Stomach (tissue), 9 donors: ENCODE measurements around the gene GOLGA3. TPM values are rescaled to one million over a fixed set of nuclear protein-coding genes. Genes with fewer than 3 reads are reported as not detected.

Source experiments
- DNase-seq, 2 donors: peaks; one replicate each; pipeline versions ENCODE4 v3.0.0 to v3.0.0-alpha.2; 2013 to 2019
- H3K27ac ChIP-seq, 5 donors: fragments of 200-600 bp in 4 of 5; sonication (generic) in 4 of 5; one replicate each; pipeline ENCODE4 v1.5.1; 2013 to 2019; ENCODE audit warnings: mild to moderate bottlenecking in 1 of 5, moderate library complexity in 1 of 5
- H3K27me3 ChIP-seq, 3 donors: fragments of 200-600 bp; sonication (generic); one replicate each; pipeline ENCODE4 v1.5.1; 2017 to 2019; ENCODE audit warnings: mixed run types in 1 of 3
- H3K36me3 ChIP-seq, 4 donors: fragments of 200-600 bp; sonication (generic); 1 replicate in 3 of 4; 2 replicates in 1 of 4; pipeline ENCODE4 v1.5.1; 2016 to 2019
- H3K4me1 ChIP-seq, 4 donors: fragments of 200-600 bp; sonication (generic); one replicate each; pipeline ENCODE4 v1.5.1; 2016 to 2019
- H3K4me3 ChIP-seq, 4 donors: fragments of 200-600 bp; sonication (generic) in 3 of 4; one replicate each; pipeline ENCODE4 v1.5.1; 2016 to 2019; ENCODE audit warnings: mild to moderate bottlenecking in 1 of 4
- H3K9me3 ChIP-seq, 4 donors: fragments of 200-600 bp; sonication (generic); one replicate each; pipeline ENCODE4 v1.5.1; 2016 to 2019
- CTCF ChIP-seq, 7 experiments: fragments of 450-650 bp in 4 of 7; fragments of 200-600 bp in 3 of 7; sonication (generic) in 3 of 7; IDR thresholded peaks; one replicate each; pipeline ENCODE4 v1.5.1; 2016 to 2019; ENCODE audit warnings: antibody characterized with exemption in 7 of 7, control low read depth in 2 of 7, mild to moderate bottlenecking in 1 of 7
- EP300 ChIP-seq: sonication (generic); formaldehyde crosslinking; IDR thresholded peaks from one replicate; pipeline ENCODE4 v1.6.1; 2017; ENCODE audit warnings: antibody characterized with exemption
- POLR2A ChIP-seq, 4 donors: fragments of 450-650 bp; IDR thresholded peaks; one replicate each; pipeline ENCODE4 v1.6.1; 2016; ENCODE audit warnings: antibody characterized with exemption in 4 of 4, control low read depth in 2 of 4, mild to moderate bottlenecking in 1 of 4, moderate library complexity in 1 of 4
- POLR2AphosphoS5 ChIP-seq, 3 donors: sonication (generic); formaldehyde crosslinking; IDR thresholded peaks; one replicate each; pipeline ENCODE4 v1.6.1; 2016; ENCODE audit warnings: antibody characterized with exemption in 3 of 3
- WGBS, 5 donors: extraction: QIAGEN DNeasy Blood & Tissue Kit in 3 of 5; methylation state at CpG; one replicate each; pipeline versions ENCODE4 v1.1.5 to v1.1.7; 2013 to 2018; 5-methylcytosine and 5-hydroxymethylcytosine counted together
- intact Hi-C: fragments of 100-400 bp; cut with DNase I; formaldehyde crosslinking; loops from one replicate; pipeline ENCODE4 v1.15.1; 2023; ENCODE audit warnings: low total_unique reads
- polyA plus RNA-seq, 3 donors: library from polyadenylated mRNA; stranded (reverse); fragments of 200-250 nt; gene quantifications; one replicate each; pipeline ENCODE4 v1.2.3, GENCODE V29; 2013
- total RNA-seq, 5 donors: library from RNA; depleted of rRNA; stranded (reverse); fragments of >200 nt; gene quantifications; one replicate each; pipeline versions ENCODE4 v1.1.0 to v1.2.3, GENCODE V29; 2014 to 2016
- donor health status: healthy with polysubstance abuse.
- donor health status: Bipolar disorder and iron deficiency.
- donor health status: healthy.

The GOLGA3 gene
- total and polyA plus RNA-seq, 8 donors: 8.8 to 204 (median 55.3) TPM

DNA sequence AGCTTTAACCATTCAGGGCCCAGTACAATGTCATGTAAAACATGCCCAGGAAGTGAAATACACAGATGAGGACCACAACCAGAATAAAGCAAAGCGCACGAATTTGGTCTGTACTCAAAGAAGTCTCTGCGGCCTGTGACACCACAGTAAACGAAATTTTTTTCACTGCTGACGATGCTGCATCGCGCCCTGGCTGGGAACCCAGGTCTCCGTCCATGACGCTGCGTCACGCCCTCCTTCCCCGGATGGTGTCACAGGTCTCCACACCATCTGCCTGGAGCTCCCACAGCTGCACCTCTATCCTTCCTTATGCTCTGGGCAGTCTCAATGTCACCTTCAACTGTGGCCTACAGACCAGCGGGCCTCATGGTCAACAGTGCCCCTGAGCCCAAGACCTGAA is 84.8 kb downstream of the GOLGA3 start:
- Histone ChIP-seq H3K4me1 (no peaks in the 10 kb centered on the region), H3K27ac (no peak overlapping the region), H3K4me3 (no peak overlapping the region), H3K27me3 (no peaks in the 10 kb centered on the region), H3K36me3 (peaks cover 89 to 100% (median 100%) of the 10 kb centered on the region in 4 donors), H3K9me3 (no peaks in the 10 kb centered on the region)
- intact Hi-C loops: no loop called here
- no peak for DNase-seq
- TF ChIP-seq POLR2A (IDR thresholded peaks at IDR 0.05) (no peak), CTCF (IDR thresholded peaks at IDR 0.05) (no peak), EP300 (no peak), POLR2AphosphoS5 (IDR thresholded peaks at IDR 0.05) (no peak)
- WGBS, 5 donors: 85 to 97% (median 88%) methylated on average over 13 of the region's 13 CpGs

DNA sequence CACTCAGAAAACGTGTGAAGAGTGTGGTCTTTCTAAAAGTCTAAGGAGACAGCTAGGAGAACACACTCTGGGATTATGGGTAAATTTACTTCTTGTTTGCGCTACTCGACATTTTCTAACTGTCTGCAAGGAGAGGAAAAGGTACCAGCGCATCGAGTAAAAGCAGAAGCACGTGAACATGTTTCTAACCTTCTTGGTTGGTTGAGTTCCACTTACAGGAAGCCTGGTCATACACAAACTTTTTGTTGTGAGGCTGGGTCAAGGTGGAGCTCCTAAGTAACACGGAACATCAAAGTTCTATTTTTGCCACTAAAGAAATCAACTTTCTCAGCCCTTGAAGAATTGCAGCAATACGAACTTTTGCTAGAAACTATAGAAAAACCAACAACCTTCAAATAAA is 87.0 kb downstream of the GOLGA3 start:
- Histone ChIP-seq H3K9me3 (no peaks in the 10 kb centered on the region), H3K4me1 (no peaks in the 10 kb centered on the region), H3K27me3 (no peaks in the 10 kb centered on the region), H3K27ac (no peak overlapping the region), H3K36me3 (peaks cover 82 to 100% (median 100%) of the 10 kb centered on the region in 4 donors), H3K4me3 (no peak overlapping the region)
- intact Hi-C loops: no loop called here
- no peak for DNase-seq
- WGBS, 5 donors: 89 to 93% (median 90%) methylated on average over 8 of the region's 8 CpGs
- no peak for TF ChIP-seq EP300
- TF ChIP-seq POLR2A (IDR thresholded peaks at IDR 0.05): no peak
- TF ChIP-seq POLR2AphosphoS5 (IDR thresholded peaks at IDR 0.05): no peak
- TF ChIP-seq CTCF (IDR thresholded peaks at IDR 0.05): no peak

GRCh38 chr12:132740652-132741051 is 88.0 kb downstream of the GOLGA3 start:
- DNase-seq: no peak
- no peaks in the 10 kb centered on the region for H3K4me1 ChIP-seq
- no peaks in the 10 kb centered on the region for H3K9me3 ChIP-seq
- H3K27me3 ChIP-seq: no peaks in the 10 kb centered on the region
- 82 to 94% (median 94%) methylated on average over 10 to 11 of the region's 11 CpGs for WGBS, 5 donors
- TF ChIP-seq POLR2A (IDR thresholded peaks at IDR 0.05) (no peak), POLR2AphosphoS5 (IDR thresholded peaks at IDR 0.05) (no peak), EP300 (no peak), CTCF (IDR thresholded peaks at IDR 0.05) (no peak)
- no peak overlapping the region for H3K27ac ChIP-seq
- intact Hi-C loops: no loop called here
- peaks cover 81 to 100% (median 100%) of the 10 kb centered on the region in 4 donors for H3K36me3 ChIP-seq
- no peak overlapping the region for H3K4me3 ChIP-seq

GRCh38 chr12:132740313-132740646 is 88.4 kb downstream of the GOLGA3 start:
- no peak overlapping the region for H3K27ac ChIP-seq
- TF ChIP-seq EP300: no peak
- no peak for TF ChIP-seq POLR2AphosphoS5 (IDR thresholded peaks at IDR 0.05)
- no peak for TF ChIP-seq POLR2A (IDR thresholded peaks at IDR 0.05)
- WGBS, 5 donors: 88 to 94% (median 90%) methylated on average over 6 of the region's 6 CpGs
- no peak for DNase-seq
- peaks cover 81 to 100% (median 100%) of the 10 kb centered on the region in 4 donors for H3K36me3 ChIP-seq
- H3K4me1 ChIP-seq: no peaks in the 10 kb centered on the region
- H3K4me3 ChIP-seq: no peak overlapping the region
- H3K9me3 ChIP-seq: no peaks in the 10 kb centered on the region
- intact Hi-C loops: no loop called here
- no peaks in the 10 kb centered on the region for H3K27me3 ChIP-seq

DNA sequence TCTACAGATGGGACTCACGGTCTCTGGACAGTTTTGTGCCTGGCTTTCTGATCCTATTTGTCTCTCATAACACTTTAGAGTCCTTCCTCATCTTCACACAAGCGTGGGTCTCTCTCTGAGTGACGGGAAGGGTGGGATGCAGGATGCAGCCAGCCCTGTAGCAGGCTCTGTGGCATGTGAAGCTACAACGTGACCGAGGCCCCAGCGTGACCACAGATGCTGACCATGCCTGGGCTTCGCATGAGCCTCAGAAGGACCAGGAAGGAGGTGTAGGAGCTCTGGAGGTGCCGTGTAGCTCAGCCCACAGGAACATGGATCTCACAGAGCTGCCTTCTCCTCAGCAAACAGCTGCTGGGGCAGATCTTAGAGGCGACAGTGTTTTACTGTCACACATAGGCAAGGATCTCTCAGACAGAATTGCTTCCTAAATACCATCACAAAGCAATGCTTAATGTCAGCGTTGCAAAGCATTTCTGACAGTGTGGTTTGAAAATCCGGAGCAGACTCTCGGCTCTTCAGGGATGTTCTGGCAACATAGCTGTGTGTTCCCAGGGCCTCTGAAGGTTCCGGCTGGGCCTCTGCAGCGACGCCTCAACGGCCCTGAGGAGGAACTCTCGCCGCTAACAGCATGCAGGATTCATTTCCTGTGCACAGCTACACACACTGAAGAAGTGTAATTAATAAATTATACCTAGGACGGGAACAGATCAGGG is 88.9 kb downstream of the GOLGA3 start:
- 92 to 94% (median 93%) methylated on average over 18 to 19 of the region's 19 CpGs for WGBS, 5 donors
- intact Hi-C loops: no loop called here
- Histone ChIP-seq H3K27ac (no peak overlapping the region), H3K4me1 (no peaks in the 10 kb centered on the region), H3K27me3 (no peaks in the 10 kb centered on the region), H3K4me3 (no peak overlapping the region), H3K36me3 (peaks cover 82 to 100% (median 100%) of the 10 kb centered on the region in 4 donors), H3K9me3 (no peaks in the 10 kb centered on the region)
- no peak for DNase-seq
- no peak for TF ChIP-seq POLR2A (IDR thresholded peaks at IDR 0.05)
- no peak for TF ChIP-seq POLR2AphosphoS5 (IDR thresholded peaks at IDR 0.05)
- no peak for TF ChIP-seq CTCF (IDR thresholded peaks at IDR 0.05)
- TF ChIP-seq EP300: no peak
